B cell (primary cell): ENCODE data around the gene LRCH1. TPM values are rescaled to one million over a fixed set of nuclear protein-coding genes. Genes with fewer than 3 reads are reported as not detected.
A peak's percentile ranks its signal among the peaks of the same experiment; 100 is the strongest.

Source experiments
- ATAC-seq: fragments of 200-7000 bp; cut with Tn5 transposase; one replicate; pipeline ENCODE4 v1.10.0; 2021; ENCODE audit warnings: low read depth, mild to moderate bottlenecking, moderate number of reproducible peaks, moderate library complexity
- CTCF ChIA-PET: fragments of 350-600 bp; sonication (Branson Sonifier 250); formaldehyde crosslinking; loops from one replicate; lab custom pipeline; 2021; ENCODE audit warnings: antibody characterized with exemption, inconsistent platforms; lab: Charles Lee
- POLR2A ChIA-PET: fragments of 350-600 bp; sonication (Branson Sonifier 250); formaldehyde crosslinking; loops from one replicate; lab custom pipeline; 2021; ENCODE audit warnings: antibody characterized with exemption; lab: Charles Lee
- DNase-seq: peaks from one replicate; pipeline ENCODE4 v3.0.0; 2013
- H2AFZ ChIP-seq: 2 replicates; pipeline ENCODE4 v1.6.1; 2012; ENCODE audit warnings: mild to moderate bottlenecking, low read depth, low read length; ENCODE audit not compliant: insufficient read depth, poor library complexity, severe bottlenecking
- H3K27ac ChIP-seq, 2 donors: 1 replicate in 1 of 2; 2 replicates in 1 of 2; pipeline ENCODE4 v1.5.1; 2012 to 2013; ENCODE audit warnings: low read length in 2 of 2, mild to moderate bottlenecking in 2 of 2, moderate library complexity in 1 of 2
- H3K27me3 ChIP-seq, 4 experiments: fragments of 200-600 bp in 1 of 4; sonication (generic) in 1 of 4; replicated peaks in 1 of 4; 1 replicate in 2 of 4; 2 replicates in 2 of 4; pipeline versions ENCODE4 v1.6.1 to v1.7.0; 2013 to 2016; ENCODE audit warnings: low read length in 3 of 4, mild to moderate bottlenecking in 2 of 4, mixed read lengths in 1 of 4, moderate library complexity in 1 of 4; ENCODE audit not compliant: insufficient read depth in 4 of 4, control insufficient read depth in 3 of 4; ENCODE audit errors: control extremely low read depth in 1 of 4
- H3K36me3 ChIP-seq, 2 experiments: replicated peaks in 1 of 2; 1 replicate in 1 of 2; 2 replicates in 1 of 2; pipeline versions ENCODE4 v1.6.1 to v1.7.1; 2013; ENCODE audit warnings: low read length in 1 of 2; ENCODE audit not compliant: insufficient read depth in 2 of 2, control insufficient read depth in 1 of 2; ENCODE audit errors: control extremely low read depth in 1 of 2, extremely low read depth in 1 of 2
- H3K4me1 ChIP-seq, 2 donors: fragments of 200-600 bp in 1 of 2; sonication (generic) in 1 of 2; 1 replicate in 1 of 2; 2 replicates in 1 of 2; pipeline versions ENCODE4 v1.5.1 to v1.6.1; 2013 to 2017; ENCODE audit warnings: low read length in 2 of 2; ENCODE audit not compliant: control insufficient read depth in 2 of 2, insufficient read depth in 2 of 2
- H3K4me2 ChIP-seq: replicated peaks from 2 replicates; pipeline ENCODE3; 2012; ENCODE audit warnings: mild to moderate bottlenecking, low read depth, low read length; ENCODE audit not compliant: poor library complexity, severe bottlenecking
- H3K4me3 ChIP-seq, 5 experiments: fragments of 200-600 bp in 1 of 5; sonication (generic) in 1 of 5; 1 replicate in 3 of 5; 2 replicates in 2 of 5; pipeline versions ENCODE4 v1.5.1 to v1.7.0; 2011 to 2016; ENCODE audit warnings: low read length in 4 of 5, mild to moderate bottlenecking in 4 of 5, low read depth in 2 of 5, control low read depth in 1 of 5, moderate library complexity in 1 of 5; ENCODE audit not compliant: insufficient read depth in 1 of 5; ENCODE audit errors: control extremely low read depth in 1 of 5, extremely low read depth in 1 of 5
- H3K79me2 ChIP-seq: fragments of 200-600 bp; sonication (generic); one replicate; pipeline ENCODE4 v1.6.0; 2016; ENCODE audit warnings: low read length; ENCODE audit not compliant: control insufficient read depth, insufficient read depth
- H3K9ac ChIP-seq: fragments of 200-600 bp; sonication (generic); 2 replicates; pipeline ENCODE4 v1.6.1; 2017; ENCODE audit warnings: mild to moderate bottlenecking, low read length, moderate library complexity
- H3K9me3 ChIP-seq, 3 donors: one replicate each; pipeline versions ENCODE4 v1.6.1 to v1.7.1; 2013; ENCODE audit warnings: low read length in 2 of 3; ENCODE audit not compliant: control insufficient read depth in 2 of 3, insufficient read depth in 1 of 3; ENCODE audit errors: control extremely low read depth in 1 of 3
- H4K20me1 ChIP-seq: 2 replicates; pipeline ENCODE4 v1.6.0; 2012; ENCODE audit warnings: mild to moderate bottlenecking, low read length; ENCODE audit not compliant: insufficient read depth, control insufficient read depth, poor library complexity, severe bottlenecking
- H3K27ac Mint-ChIP-seq: one replicate; pipeline ENCODE4 v1.8.0; 2021; ENCODE audit warnings: mixed read lengths
- H3K27me3 Mint-ChIP-seq: one replicate; pipeline ENCODE4 v1.8.0; 2021; ENCODE audit warnings: mixed read lengths
- H3K4me1 Mint-ChIP-seq: one replicate; pipeline ENCODE4 v1.8.0; 2021; ENCODE audit warnings: mixed read lengths
- H3K4me3 Mint-ChIP-seq: one replicate; pipeline ENCODE4 v1.8.0; 2021; ENCODE audit warnings: mixed read lengths
- H3K9me3 Mint-ChIP-seq: one replicate; pipeline ENCODE4 v1.8.0; 2022; ENCODE audit warnings: mixed read lengths; ENCODE audit not compliant: insufficient read depth
- CTCF ChIP-seq: fragments of 200-600 bp; IDR thresholded peaks from one replicate; pipeline ENCODE4 v1.8.0; 2022; ENCODE audit warnings: antibody characterized with exemption, mild to moderate bottlenecking
- EZH2 ChIP-seq: IDR thresholded peaks from 2 replicates; pipeline ENCODE4 v1.6.1; 2012; ENCODE audit warnings: borderline replicate concordance, low read depth, mild to moderate bottlenecking, moderate library complexity, low read length; ENCODE audit not compliant: insufficient read depth, poor library complexity, severe bottlenecking
- WGBS: methylation state at CpG from one replicate; pipeline ENCODE4 v1.1.5; 2013; ENCODE audit warnings: missing lambda C conversion rate; ENCODE audit not compliant: insufficient coverage; 5-methylcytosine and 5-hydroxymethylcytosine counted together
- intact Hi-C: fragments of 100-400 bp; cut with micrococcal nuclease; formaldehyde crosslinking; loops from one replicate; pipeline ENCODE4 v1.10.0; 2022
- polyA plus RNA-seq: library from polyadenylated mRNA; depleted of rRNA; stranded (reverse); fragments of >200 nt; gene quantifications from 2 replicates; pipeline ENCODE4 v1.2.3, GENCODE V29; 2012
- total RNA-seq, 2 donors: library from RNA; stranded (reverse); fragments of 120-200 nt in 1 of 2; gene quantifications; 1 replicate in 1 of 2; 2 replicates in 1 of 2; pipeline versions ENCODE4 v1.2.3 to v1.2.4, GENCODE V29; 2013 to 2022

The LRCH1 gene
- total and polyA plus RNA-seq, 2 donors (not counting 1 experiment from before 2014, with no cell fraction given), result 13.0 to 50.3 TPM

GRCh38 chr13:46552303-46552682 is 677 bp upstream of the LRCH1 start:
- Histone ChIP-seq H3K9me3 (no peaks in the 10 kb centered on the region), H3K4me2 (peak overlapping the region; percentile 98), H3K4me1 (peaks cover 32 to 34% of the 10 kb centered on the region in 2 donors), H3K27me3 (no peaks in the 10 kb centered on the region), H3K79me2 (peaks cover 62% of the 10 kb centered on the region), H4K20me1 (peaks cover 17% of the 10 kb centered on the region), H2AFZ (peak overlapping the region; percentile 91), H3K4me3 (peak overlapping the region; percentile 74 to 97 (median 95)), H3K27ac (peak overlapping the region; percentile 89 to 95), H3K36me3 (no peaks in the 10 kb centered on the region), H3K9ac (peak overlapping the region; percentile 83)
- no peak for TF ChIP-seq EZH2
- no peak for TF ChIP-seq CTCF
- WGBS, result 10% methylated on average over 12 of the region's 12 CpGs
- Mint-ChIP-seq H3K27ac (peak overlapping the region; percentile 93), H3K4me1 (peaks cover 47% of the 10 kb centered on the region), H3K4me3 (peak overlapping the region; percentile 95), H3K9me3 (no peaks in the 10 kb centered on the region), H3K27me3 (no peaks in the 10 kb centered on the region)
- POLR2A ChIA-PET, result interaction anchor here (0.6 to 2.0 kb wide), 6 partner anchors 25 to 500 kb away, joined by 3 to 10 read pairs (median 4); partner anchors contain the start of gene ZC3H13
- intact Hi-C loops, result loop anchor here (5.0 kb wide), 4 partner anchors 60 to 370 kb away; partner anchors contain the start of genes ESD and LCP1
- ATAC-seq (no peak), DNase-seq (no peak)
- CTCF ChIA-PET, result interaction anchor here (0.6 to 4.3 kb wide), 63 partner anchors 8 to 245 kb away, joined by 3 to 139 read pairs (median 7); partner anchors contain the start of gene ESD

GRCh38 chr13:46553521-46553885 is 533 bp downstream of the LRCH1 start:
- H3K4me1 Mint-ChIP-seq, result peaks cover 53% of the 10 kb centered on the region
- Histone ChIP-seq H3K4me2 (peak overlapping the region; percentile 98), H4K20me1 (peaks cover 22% of the 10 kb centered on the region), H3K4me1 (peaks cover 32 to 34% of the 10 kb centered on the region in 2 donors), H3K9ac (peak overlapping the region; percentile 83), H3K4me3 (peak overlapping the region; percentile 87 to 97 (median 95)), H2AFZ (peak overlapping the region; percentile 91), H3K27me3 (no peaks in the 10 kb centered on the region), H3K36me3 (no peaks in the 10 kb centered on the region), H3K9me3 (no peaks in the 10 kb centered on the region), H3K79me2 (peaks cover 74% of the 10 kb centered on the region), H3K27ac (peak overlapping the region; percentile 89 to 95)
- TF ChIP-seq EZH2, result no peak
- TF ChIP-seq CTCF, result no peak
- under 1% methylated on average over 34 of the region's 34 CpGs for WGBS
- H3K27me3 Mint-ChIP-seq, result no peaks in the 10 kb centered on the region
- no peak for DNase-seq
- peak overlapping the region; percentile 95 for H3K4me3 Mint-ChIP-seq
- ChIA-PET CTCF (interaction anchor here (2.0 to 4.3 kb wide), 5 partner anchors 42 to 169 kb away, joined by 10 to 139 read pairs (median 43); no protein-coding TSS in a partner anchor), POLR2A (interaction anchor here (0.9 kb wide), 1 partner anchor 116 kb away, joined by 3 read pairs; no protein-coding TSS in a partner anchor)
- H3K27ac Mint-ChIP-seq, result peak overlapping the region; percentile 93
- ATAC-seq, result peak; percentile 1
- intact Hi-C loops, result loop anchor here (5.0 kb wide), 4 partner anchors 61 to 371 kb away; partner anchors contain the start of genes ESD and LCP1
- no peaks in the 10 kb centered on the region for H3K9me3 Mint-ChIP-seq
